GM19240 (cell line): ENCODE measurements around the gene COLEC11.

Experiments
- DNase-seq: peaks from one replicate; pipeline ENCODE4 v3.0.0; 2011; ENCODE audit warnings: low spot score; ENCODE audit not compliant: insufficient read length

Gene COLEC11

GRCh38 chr2:3670376-3670775 lies 75.5 kb downstream of the COLEC11 start:
- DNase-seq: no peak

- DNase-seq: no peak
Measured at GRCh38 chr2:3670941-3671340, 76.0 kb downstream of the COLEC11 start.

- DNase-seq: no peak
Measured at GRCh38 chr2:3672861-3673678, 78.2 kb downstream of the COLEC11 start.

- no peak for DNase-seq
Measured at GRCh38 chr2:3674066-3674845, 79.3 kb downstream of the COLEC11 start.

GRCh38 chr2:3675687-3676086 lies 80.8 kb downstream of the COLEC11 start:
- no peak for DNase-seq

- DNase-seq: no peak
Measured at GRCh38 chr2:3677436-3677835, 82.5 kb downstream of the COLEC11 start.

GRCh38 chr2:3678212-3678611 lies 83.3 kb downstream of the COLEC11 start:
- no peak for DNase-seq

- DNase-seq: no peak
Measured at GRCh38 chr2:3679180-3679579, 84.3 kb downstream of the COLEC11 start.

- DNase-seq: no peak
Measured at GRCh38 chr2:3679616-3680393, 84.9 kb downstream of the COLEC11 start.

- no peak for DNase-seq
Measured at GRCh38 chr2:3680548-3681345, 85.8 kb downstream of the COLEC11 start.

GRCh38 chr2:3681625-3682024 lies 86.7 kb downstream of the COLEC11 start:
- no peak for DNase-seq

GRCh38 chr2:3682811-3683210 lies 87.9 kb downstream of the COLEC11 start:
- no peak for DNase-seq

- no peak for DNase-seq
Measured at GRCh38 chr2:3683748-3684454, 89.0 kb downstream of the COLEC11 start.

GRCh38 chr2:3689998-3690748 lies 95.3 kb downstream of the COLEC11 start:
- no peak for DNase-seq

GRCh38 chr2:3692375-3692774 lies 97.5 kb downstream of the COLEC11 start:
- DNase-seq: no peak
